HG02852 (cell line): ENCODE measurements around the gene SETD4.
"Not testable (repeated sequence)": the region's sequence is repeated elsewhere in the genome, so short reads cannot be mapped to it uniquely, and the experiment has no call there.

Source experiments
- ATAC-seq: cut with Tn5 transposase; IDR thresholded peaks from one replicate; pipeline ENCODE4 v1.9.1; 2021; ENCODE audit warnings: mild to moderate bottlenecking, moderate library complexity; ENCODE audit not compliant: unreplicated experiment

The SETD4 gene

DNA sequence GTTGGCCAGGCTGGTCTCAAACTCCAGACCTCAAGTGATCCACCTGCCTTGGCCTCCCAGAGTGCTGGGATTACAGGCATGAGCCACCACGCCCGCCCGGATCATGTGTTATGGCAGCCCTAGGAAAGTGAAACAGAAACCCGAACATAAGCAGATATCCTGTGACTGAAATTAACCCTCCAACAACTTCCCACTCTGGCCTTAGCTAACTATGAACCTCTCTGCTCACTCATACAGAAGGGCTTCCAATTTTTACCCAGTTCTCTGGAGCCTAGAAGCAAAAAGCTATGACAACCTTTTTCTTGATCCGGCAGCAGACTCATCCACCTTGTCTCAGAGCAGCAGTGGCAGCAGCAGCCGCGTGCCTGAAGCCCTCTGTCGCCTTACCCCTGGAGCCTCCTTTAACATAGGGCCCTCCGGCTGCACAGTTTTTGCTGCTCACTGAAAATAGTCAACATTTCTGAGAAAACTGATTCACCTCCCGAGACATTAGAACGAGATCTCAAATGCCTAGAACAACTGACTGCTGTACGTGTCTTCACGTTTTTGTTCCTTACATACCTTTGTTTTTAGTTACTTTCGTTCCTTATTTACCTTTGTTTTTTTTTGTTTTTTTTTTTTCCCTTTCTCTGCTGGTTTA is 18.8 kb upstream of the SETD4 start:
- ATAC-seq, result peak; percentile 77

DNA sequence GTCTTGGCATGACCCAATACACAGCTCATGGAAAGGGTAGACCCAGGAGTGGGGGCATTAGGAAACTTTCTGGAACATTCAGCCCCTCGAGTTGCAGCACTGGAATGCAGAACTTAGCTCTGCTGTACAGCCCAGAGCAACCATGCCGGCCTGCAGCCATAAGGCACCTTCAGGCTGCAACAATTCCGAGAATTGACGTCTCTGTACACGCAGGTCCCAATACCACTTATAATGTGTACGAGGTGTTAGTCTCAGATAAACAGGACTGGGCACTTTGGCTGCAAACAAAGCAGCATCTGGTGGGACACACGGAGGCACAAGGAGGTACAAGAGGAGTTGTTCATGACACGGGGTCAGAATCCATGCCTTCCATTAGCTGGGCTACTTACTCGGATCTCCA is 17.4 kb upstream of the SETD4 start:
- ATAC-seq, result no peak

DNA sequence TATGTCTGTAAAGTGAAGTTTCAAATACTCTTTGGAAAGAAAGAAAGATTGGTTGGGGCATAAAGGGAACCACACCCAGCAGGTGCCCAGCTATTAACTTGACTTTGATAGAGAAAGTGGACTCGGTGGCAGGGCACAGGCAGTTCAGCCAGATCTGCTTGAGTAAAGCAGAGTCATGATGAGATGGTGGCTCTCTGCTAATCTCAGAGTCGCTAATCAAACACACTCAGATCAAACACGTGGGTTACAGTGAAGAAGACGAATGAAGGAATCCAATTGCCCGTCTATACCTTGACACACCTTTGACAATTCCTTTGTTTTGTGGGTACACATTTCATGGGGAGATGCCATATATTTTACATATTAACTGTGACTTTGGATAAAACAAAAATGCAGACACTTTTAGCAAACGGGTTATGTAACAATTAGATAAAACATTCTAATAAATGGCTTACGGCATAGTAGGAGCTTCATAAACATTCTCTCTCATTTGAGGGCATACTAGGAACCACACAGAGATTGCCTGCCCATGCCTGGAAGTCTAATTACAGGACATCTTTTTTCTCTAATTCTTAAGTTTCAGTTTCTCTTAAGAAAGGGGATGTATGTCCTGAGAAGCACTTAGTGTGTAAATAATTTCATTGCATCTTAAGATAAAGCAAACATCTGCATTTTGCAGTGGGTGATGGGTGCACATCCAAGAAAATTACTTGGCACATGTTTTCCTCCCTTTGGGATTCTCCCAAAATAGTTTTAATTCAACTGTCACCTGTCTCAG is 16.7 kb upstream of the SETD4 start:
- no peak for ATAC-seq

DNA sequence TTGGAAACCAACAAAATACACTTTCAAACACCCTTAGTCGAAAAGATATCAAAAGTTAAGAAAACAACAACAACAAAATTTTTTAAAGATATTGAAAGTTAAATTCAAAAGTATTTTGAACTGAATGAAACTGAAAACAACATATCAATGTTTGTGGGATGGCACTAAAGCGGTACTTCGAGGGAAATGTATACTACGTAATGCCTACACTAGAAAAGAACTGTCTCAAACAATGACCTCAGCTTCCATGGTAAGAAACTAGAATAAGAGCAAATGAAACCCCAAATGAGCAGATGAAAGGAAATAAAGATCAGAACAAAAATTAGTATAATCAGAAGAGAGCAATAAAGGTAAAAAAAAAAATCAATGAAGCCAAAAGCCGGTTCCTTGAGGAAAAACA is 15.6 kb upstream of the SETD4 start:
- no peak for ATAC-seq

DNA sequence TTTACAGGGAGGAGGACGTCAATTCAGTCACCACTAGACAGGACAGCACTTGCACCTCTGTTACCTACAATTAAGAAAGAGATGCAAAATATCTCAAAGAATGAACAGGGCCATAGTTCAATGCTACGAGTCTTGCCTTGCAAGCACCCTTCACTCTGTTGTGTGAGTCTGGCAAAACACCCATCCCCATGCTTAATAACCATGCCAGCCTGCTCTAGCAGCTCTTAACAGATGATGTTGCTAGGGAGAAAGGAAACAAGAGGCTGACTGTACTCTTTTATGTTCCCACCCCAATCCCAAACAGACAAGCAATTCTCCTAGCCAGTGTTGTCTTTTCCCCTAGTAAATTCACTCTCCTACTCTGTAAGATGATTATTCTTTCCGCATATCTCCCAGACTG is 14.8 kb upstream of the SETD4 start:
- no peak for ATAC-seq

DNA sequence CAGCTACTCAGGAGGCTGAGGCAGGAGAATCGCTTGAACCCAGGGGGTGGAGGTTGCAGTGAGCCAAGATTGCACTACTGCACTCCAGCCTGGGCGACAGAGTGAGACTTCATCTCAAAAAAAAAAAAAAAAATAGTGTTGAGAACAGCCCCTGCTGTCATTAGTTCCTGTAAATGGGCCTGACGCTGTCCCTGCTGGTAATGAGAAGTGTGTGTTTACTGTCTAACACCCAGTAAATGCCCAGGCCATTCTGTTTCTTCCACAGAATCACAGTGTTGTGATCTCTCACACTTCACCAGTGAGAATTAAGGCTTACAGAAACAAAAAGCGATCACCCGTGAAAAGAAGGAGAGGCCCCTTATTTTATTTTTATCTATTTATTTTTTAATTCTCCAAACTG is 13.6 kb upstream of the SETD4 start:
- not testable (repeated sequence) for ATAC-seq

DNA sequence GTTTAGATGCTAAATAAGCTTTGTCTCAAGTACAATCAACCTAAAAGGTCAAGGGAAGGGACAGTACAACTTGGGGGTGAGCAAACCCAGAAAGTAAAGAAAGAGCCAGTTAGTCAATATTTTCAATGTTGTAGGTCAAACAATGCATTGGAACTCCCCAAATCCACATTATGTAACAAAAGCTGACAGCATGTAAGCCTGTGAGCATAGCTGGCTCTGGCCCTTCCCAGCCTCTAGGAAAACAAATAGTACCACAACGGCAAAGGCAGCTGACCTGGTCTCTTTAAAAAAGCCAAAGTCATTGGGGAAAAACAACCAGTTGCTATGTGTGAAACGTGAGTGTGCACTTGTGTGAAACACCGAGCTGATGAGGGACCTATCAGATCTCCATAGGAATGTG is 12.9 kb upstream of the SETD4 start:
- no peak for ATAC-seq

DNA sequence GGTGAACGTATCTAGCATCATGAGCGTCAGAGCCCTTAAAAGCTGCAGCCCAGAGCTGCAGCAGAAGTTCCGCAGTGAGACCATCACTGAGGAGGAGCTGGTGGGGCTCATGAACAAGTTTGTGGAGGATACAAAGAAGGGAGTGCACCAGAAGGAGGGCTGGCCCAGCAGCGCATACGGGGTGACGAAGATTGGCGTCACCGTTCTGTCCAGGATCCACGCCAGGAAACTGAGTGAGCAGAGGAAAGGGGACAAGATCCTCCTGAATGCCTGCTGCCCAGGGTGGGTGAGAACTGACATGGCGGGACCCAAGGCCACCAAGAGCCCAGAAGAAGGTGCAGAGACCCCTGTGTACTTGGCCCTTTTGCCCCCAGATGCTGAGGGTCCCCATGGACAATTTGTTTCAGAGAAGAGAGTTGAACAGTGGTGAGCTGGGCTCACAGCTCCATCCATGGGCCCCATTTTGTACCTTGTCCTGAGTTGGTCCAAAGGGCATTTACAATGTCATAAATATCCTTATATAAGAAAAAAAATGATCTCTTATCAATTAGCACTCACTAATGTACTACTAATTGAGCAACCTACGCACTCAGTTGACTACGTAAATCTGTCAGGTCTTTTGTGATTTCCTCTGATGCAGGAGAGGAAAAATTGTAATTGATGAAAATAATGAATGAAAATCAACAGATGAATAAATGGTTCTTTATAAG is 12.3 kb upstream of the SETD4 start:
- ATAC-seq, result no peak

DNA sequence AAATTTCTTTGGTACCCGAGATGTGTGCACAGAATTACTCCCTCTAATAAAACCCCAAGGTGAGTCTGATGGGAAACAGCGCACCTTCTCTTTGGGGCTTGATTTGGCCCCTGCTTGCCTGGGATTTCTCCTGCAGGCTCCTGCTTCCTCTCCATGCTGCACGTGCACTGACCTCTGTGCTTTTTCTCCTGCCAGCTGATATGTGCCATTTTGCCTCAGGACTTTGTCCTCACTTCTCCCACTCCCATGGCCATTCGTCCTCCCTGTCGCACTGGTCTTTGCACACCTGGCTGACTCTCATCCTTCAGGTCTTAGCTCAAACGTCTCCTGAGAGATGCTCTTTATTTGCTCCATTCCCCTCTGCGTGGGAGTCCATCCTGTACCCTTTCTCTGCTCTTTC is 10.7 kb upstream of the SETD4 start:
- no peak for ATAC-seq

DNA sequence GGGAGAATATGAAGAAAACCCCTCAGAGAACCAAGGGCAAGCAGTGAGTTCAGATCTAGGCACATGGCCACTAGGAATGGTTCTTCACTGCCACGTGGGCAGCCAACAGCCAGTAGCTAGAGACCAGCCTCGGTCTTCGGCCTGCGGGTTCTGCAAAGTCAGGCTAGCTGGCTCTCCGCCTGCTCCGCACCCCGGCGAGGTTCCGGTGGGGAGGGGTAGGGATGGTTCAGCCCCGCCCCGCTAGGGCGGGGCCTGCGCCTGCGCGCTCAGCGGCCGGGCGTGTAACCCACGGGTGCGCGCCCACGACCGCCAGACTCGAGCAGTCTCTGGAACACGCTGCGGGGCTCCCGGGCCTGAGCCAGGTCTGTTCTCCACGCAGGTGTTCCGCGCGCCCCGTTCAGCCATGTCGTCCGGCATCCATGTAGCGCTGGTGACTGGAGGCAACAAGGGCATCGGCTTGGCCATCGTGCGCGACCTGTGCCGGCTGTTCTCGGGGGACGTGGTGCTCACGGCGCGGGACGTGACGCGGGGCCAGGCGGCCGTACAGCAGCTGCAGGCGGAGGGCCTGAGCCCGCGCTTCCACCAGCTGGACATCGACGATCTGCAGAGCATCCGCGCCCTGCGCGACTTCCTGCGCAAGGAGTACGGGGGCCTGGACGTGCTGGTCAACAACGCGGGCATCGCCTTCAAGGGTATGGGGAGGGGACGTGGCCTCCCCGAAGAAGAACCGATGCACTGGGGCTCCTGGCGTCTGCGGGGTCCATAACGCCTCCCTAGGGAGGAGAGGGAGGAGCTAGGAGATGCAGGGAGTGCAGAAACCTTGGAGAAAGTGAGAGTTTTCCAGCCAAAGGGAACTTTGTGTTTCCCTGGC is 9.6 kb upstream of the SETD4 start, which contains the start of gene CBR1:
CBR1 (plus strand) TSS at position 312 of the 871 bp plus-strand sequence; CDS start at position 404, 92 bp downstream.
- ATAC-seq, result peak; percentile 99

DNA sequence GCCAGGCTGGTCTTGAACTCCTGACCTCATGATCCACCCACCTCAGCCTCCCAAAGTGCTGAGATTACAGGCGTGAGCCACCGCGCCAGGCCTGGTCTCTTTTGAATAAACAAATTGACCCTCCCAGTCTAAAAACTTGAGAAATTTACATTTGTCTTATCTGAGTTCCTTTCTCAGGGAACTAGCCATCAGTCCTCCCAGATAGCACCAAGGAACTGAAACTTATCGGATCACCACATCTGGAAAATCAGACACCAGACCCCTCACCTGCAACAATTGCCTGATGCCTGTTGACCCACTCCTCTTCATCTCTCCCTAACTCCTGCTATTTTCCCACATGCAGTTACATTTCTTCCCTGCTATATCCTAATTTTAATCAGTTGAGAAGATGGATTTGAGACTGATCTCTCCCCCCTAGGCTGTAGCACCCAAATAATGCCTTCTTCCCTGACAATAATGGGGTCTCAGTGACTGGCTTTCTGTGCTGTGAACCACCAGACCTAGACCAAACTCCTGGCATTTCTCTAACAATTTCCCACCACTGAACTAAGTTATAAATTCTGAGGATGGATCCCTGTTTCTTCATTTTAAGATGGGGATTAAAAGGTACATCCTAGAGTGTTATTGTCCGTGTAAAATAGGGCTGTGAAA is 8.5 kb upstream of the SETD4 start:
- no peak for ATAC-seq

DNA sequence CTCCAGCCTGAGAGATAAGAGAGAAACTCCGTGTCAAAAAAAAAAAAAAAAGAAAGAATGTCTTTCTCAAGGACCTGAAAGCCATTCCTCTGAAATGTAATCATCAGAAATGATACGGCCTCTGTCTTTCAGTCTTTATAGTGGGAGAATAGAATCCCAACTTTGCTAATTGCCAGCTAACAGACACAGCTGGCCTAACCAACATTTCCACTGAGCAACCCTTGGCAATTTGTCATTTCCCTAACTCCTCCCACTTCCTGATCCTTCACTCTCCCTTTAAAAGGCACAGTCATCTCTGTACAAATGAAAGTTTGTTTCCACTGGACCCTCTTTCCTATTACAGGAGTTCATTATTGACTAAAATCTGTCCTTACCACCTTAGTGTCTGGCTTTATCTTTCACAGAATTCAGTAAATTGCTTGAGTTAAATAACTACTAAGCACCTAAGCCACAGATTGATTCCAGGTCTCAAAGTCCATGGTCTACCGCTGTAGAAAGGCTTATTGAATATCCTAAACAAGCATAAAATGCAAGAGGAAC is 5.2 kb upstream of the SETD4 start:
- no peak for ATAC-seq

DNA sequence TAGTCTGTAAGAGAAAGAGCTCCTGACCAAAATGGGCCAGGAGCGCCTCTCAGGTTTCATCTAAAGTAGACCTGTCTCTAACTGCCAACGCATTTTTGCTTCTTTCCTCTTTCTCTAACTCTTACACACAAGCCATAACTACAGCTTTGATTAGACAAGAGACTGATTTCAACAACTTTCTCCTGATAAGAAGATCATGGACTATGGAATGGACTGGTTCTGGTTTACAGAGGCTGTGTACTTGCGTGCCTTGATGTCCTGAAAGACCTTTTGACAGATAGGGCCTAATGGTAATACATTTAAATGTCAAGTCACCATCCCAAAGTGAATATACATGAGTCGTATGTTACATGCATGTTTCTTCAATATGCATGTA is 3.7 kb upstream of the SETD4 start:
- ATAC-seq, result no peak

DNA sequence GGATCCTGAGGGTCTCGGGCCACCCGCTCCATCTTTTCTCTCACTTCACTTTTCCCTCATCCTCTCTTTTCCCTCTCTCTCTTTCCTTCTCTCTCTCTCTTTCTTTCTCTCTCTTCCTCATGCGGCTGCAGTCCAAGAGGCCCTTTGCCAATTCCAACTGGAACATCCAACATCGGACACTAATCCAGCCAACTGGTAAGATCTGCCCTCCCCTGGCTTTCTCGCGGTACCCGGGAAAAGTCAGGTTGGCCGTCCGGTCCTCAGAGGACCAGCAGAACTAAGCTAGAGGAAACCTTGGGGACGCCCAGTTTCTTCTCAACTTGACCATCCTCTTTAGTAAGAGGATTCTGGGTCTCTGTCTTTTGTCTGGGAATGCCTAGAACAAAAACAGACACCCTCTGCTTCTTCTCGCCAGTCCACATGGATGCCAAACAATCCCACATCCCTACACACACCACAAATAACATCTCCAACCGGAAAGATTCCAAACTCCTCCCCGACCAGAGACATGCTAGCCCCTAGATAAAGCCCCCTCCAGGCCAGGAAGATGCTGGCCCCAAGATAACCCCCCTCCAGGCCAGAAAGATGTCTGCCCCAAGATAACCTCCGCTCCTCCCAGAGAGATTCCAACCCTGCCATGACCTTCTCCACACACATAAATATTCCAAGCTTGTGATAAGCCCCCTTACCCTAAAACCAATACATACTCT is 3.2 kb upstream of the SETD4 start:
- no peak for ATAC-seq

DNA sequence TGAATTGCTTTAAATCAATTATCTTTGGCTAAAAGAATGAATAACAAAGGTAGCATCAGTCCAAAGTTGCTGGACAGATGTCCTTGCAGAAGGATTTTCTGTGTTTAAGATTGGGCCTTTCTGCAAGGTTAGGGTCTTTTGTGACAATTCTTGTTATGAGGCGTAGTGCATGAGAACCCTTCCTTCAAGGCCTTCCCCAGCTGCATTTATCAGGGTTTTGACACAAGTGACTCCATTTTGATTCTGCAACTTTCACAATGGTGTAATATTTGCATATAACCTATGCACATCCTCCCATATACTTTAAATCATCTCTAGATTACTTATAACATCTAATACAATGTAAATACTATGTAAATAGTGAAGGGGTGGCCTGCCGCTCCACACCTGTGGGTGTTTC is 1.1 kb upstream of the SETD4 start:
- no peak for ATAC-seq

DNA sequence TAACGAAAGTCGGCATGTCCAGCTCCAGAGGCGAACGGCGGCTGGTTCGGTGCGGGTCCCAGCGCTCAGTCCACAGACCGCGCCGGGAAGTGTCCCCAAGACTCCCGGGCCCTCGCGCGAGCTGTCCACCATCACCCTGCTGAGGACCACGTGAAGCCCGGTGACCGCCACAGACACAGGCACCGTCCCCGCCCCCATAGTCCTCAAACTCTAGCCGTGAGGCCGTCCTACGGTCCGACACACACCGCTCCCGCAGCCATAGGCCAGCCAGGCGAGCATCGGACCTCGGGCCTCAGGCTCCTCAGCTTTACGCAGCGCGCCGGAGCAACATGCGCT is 535 bp downstream of the SETD4 start:
- peak; percentile 41 for ATAC-seq

DNA sequence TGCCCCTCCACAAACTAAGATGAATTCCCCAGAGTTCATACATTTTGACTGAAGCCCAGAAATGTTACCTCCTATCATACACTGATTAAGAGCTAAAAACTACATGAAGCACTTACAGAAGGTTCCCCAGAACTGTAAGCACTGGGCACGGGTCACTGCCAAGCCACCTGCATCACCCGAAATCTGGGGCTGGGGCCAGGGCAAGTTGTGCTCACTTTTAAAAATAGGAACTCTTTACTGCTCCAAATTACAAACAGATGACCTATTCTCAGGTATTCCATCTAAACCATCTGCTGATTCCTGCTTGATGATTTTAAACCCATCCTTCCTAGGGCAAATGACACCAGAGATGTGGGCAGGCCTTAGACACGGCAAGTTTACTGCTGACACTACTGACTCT is 4.8 kb downstream of the SETD4 start:
- ATAC-seq, result no peak

DNA sequence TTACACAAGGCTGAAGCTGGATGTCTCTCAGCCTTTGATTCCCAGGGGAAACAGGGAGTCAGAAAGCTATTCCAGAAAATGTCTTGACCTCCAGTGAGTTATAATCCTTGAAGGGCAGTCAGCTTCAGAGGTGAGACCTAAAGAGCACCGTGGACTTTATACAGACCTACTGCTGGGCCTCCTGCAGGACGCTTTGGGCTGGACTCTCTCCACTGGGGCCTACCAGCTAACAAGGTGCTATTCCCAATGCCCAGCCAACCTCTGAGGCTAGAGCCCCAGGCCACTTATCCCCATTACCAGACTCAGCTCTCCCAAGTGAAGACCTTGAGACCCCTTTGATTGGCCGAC is 6.6 kb downstream of the SETD4 start:
- ATAC-seq, result no peak

DNA sequence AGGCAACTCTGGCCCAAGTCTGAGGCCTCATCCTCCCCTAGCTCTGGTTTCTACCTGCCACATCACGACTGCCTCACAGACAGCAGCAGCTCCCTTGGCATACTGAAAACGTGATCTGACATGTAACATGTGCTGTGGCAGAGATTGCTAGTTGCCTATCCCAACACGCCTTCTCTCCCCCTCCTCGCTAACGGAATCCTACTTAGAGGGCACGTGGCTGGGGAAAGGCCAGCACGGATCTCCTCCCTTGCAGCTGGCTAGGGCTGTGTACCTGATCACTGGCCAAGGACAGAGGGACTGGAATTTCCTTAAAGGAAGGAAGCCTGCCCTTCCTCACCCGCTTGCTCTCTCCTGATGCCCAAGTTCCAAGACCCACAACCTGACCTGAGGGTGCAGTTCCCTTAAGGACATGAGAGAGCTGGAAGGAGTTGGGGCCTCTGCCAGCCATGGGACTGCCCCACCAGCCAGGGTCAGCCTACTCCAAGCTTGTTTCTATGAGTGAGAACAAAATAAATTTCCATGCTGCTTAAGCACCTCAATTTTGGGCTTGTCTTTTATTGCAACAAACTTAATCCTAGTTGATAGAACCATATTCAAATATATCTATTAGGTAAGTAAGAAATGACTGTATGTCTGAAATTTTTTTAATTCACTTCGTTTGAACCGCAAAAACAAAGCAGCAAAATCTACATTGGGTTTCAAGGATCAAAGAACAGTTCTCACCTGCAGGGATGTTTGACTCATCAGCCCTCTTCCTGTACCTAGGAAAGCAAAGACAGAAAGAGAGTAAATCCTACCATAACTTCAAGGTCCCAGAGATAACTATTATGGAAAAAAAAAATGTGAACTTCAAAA is 7.2 kb downstream of the SETD4 start:
- no peak for ATAC-seq
